BE2C (cell line): ENCODE measurements around the gene NLGN3.
A peak's percentile ranks its signal among the peaks of the same experiment; 100 is the strongest.

ENCODE experiments used
- DNase-seq: peaks from one replicate; pipeline ENCODE4 v3.0.0-alpha.2; 2020
- H3K27me3 ChIP-seq: fragments of 250-450 bp; sonication (Bioruptor Pico); 2 replicates; pipeline ENCODE4 v1.5.1; 2020; ENCODE audit warnings: mild to moderate bottlenecking
- H3K36me3 ChIP-seq: fragments of 250-450 bp; sonication (Bioruptor Pico); 2 replicates; pipeline ENCODE4 v1.5.1; 2020; ENCODE audit warnings: mild to moderate bottlenecking
- H3K4me1 ChIP-seq: fragments of 250-450 bp; sonication (Bioruptor Pico); 2 replicates; pipeline ENCODE4 v1.5.1; 2020
- H3K4me3 ChIP-seq: 2 replicates; pipeline ENCODE4 v1.5.1; 2011; ENCODE audit warnings: low read depth, low read length
- H3K9me3 ChIP-seq: fragments of 250-450 bp; sonication (Bioruptor Pico); 2 replicates; pipeline ENCODE4 v1.5.1; 2020
- TF ChIP-seq, protein P1 (sequence below): IDR thresholded peaks from 2 replicates; pipeline ENCODE4 v1.5.1; 2012; ENCODE audit warnings: mild to moderate bottlenecking, low read depth, low read length

The NLGN3 gene

DNA sequence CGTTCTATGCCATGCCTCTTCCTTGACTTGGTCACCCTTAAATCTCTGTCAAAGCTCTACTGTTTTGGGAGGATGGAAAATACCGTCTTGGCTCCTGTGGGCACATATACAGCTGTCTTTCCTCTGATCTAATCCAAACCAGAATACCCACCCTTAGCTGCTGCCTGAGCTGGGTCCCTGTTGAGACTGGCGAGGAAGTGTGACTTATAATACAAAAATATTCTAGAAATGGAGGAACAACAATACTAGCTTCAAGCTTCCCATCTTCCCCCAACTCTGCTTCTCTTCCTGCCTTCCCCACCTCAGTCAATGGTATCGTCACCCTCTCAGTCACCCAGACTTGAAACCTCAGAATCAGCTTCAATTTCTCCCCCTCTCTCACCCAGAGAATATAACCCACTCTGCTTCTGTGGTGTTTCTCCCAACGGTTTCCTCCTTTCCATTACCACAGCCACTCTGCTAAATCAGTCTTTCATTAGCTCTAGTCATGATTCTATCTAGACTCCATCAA is 32.7 kb upstream of the NLGN3 start:
- H3K4me1 ChIP-seq, result peaks cover 8% of the 10 kb centered on the region
- TF ChIP-seq, protein P1, sequence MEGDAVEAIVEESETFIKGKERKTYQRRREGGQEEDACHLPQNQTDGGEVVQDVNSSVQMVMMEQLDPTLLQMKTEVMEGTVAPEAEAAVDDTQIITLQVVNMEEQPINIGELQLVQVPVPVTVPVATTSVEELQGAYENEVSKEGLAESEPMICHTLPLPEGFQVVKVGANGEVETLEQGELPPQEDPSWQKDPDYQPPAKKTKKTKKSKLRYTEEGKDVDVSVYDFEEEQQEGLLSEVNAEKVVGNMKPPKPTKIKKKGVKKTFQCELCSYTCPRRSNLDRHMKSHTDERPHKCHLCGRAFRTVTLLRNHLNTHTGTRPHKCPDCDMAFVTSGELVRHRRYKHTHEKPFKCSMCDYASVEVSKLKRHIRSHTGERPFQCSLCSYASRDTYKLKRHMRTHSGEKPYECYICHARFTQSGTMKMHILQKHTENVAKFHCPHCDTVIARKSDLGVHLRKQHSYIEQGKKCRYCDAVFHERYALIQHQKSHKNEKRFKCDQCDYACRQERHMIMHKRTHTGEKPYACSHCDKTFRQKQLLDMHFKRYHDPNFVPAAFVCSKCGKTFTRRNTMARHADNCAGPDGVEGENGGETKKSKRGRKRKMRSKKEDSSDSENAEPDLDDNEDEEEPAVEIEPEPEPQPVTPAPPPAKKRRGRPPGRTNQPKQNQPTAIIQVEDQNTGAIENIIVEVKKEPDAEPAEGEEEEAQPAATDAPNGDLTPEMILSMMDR, result no peak
- H3K27me3 ChIP-seq, result no peaks in the 10 kb centered on the region
- H3K4me3 ChIP-seq, result no peak overlapping the region
- no peaks in the 10 kb centered on the region for H3K9me3 ChIP-seq
- H3K36me3 ChIP-seq, result no peaks in the 10 kb centered on the region
- DNase-seq, result no peak

DNA sequence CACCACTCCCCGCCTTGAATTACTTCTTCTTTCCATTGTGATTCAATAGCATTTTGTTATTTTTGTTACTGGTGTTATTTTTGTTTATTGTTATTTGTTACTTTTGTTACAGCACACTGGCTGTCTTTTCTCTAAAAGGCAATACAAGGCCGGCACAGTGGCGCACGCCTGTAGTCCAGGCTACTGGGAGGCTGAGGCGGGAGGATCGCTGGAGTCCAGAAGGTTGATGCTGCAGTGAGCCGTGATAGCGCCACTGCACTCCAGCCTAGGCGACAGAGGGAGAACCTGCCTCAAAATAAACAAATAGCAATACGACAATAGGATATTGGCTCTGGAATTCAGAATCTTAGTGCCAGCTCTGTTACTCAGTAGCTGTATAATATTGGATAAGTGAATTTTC is 27.3 kb upstream of the NLGN3 start:
- Histone ChIP-seq H3K9me3 (no peaks in the 10 kb centered on the region), H3K27me3 (no peaks in the 10 kb centered on the region), H3K36me3 (peaks cover 9% of the 10 kb centered on the region), H3K4me3 (no peak overlapping the region; the same call in 1 of the 2 replicates), H3K4me1 (no peaks in the 10 kb centered on the region)
- DNase-seq, result no peak
- TF ChIP-seq, protein P1, result no peak

DNA sequence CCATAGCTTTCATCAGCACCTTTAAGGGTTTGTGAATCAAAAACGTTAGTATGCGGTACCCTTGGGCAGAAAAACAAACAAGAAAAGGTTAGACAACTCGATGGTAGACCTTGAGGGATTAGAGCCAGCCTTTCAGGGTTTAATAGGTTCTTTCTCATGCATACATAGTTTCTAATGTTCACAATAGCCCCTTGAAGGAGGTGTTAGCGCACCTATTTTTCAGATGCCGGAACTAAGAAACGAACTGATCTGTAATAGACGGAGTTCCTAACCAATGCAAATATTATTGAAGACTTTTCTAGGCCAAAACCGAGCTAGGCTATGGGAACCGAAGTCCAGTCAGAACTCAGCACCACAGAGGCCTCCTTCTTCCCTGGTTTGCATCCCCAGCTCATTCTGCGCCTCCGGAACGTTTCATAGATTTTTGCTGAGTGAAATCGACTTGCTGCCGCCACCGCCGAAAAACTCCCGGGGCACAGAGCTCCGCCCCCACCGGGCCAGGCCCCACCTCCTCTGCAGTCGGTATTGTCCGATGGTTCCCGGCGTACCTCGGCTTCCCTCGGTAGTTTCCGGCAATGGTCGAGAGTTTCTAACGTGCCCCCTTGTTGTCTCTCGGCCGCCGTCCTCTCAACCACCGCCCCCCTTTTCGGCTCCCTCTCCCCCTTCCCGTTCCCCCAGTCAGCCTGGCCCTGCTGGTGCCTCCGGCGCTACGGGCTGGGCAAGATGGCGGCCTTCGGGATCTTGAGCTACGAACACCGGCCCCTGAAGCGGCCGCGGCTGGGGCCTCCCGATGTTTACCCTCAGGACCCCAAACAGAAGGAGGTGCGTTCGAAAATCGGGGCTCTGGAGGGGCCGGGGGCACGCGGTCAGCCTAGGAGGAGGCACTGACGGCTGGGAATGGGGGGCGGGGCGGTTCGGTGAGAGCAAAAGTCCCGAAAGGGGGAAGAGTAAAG is 26.3 kb upstream of the NLGN3 start, which contains the start of gene MED12:
Gene MED12, plus strand, starts transcription at position 565 of the 953 bp plus-strand sequence. Its CDS starts 159 bp downstream, at position 724.
- Histone ChIP-seq H3K36me3 (peaks cover 14% of the 10 kb centered on the region), H3K9me3 (no peaks in the 10 kb centered on the region), H3K4me1 (no peaks in the 10 kb centered on the region), H3K27me3 (no peaks in the 10 kb centered on the region), H3K4me3 (peak within 1 kb of the TSS; percentile 67)
- peak; percentile 77 for DNase-seq
- TF ChIP-seq, protein P1, result no peak

DNA sequence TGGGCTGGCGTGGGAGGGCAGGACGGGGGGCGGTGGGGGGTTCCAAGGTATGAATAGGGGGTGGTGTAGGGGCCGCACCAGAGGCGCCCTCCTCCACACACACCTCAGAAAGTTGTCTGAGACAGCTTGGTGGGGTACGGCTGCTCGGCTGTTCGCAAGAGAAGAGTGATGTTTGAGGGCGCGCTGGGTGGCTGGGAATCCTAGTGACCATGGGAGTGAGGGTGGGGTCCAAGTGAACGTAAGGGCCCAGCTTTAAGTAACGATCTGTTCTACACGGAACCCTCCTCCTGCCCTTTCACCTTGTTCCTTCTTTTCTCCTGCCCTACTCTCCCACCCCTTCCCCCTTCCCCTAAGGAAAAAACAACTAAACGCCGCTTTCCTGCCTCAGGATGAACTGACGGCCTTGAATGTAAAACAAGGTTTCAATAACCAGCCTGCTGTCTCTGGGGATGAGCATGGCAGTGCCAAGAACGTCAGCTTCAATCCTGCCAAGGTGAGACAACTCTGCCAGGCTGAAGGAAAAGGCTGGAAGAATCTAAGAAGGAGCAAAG is 25.6 kb upstream of the NLGN3 start:
- TF ChIP-seq, protein P1, result no peak

DNA sequence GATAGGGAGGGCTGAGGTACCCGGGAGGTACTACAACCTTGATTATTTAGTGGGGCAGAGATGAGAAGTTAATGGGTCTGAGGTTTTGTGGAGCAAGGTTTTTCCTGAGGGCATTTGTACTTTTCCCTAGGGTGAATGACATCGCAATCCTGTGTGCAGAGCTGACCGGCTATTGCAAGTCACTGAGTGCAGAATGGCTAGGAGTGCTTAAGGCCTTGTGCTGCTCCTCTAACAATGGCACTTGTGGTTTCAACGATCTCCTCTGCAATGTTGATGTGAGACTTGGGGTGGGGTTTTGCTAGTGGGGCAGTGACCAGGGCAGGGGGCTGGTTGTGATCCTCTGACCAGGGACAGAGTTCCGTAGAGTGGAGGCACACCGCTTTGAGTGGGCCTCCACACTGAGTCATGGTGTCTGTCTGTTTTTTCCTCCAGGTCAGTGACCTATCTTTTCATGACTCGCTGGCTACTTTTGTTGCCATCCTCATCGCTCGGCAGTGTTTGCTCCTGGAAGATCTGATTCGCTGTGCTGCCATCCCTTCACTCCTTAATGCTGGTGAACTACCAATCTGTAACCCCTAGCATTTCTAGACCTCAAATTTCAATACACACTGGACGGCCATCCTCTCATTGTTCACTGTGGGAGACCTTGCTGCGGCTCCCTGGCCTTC is 16.3 kb upstream of the NLGN3 start:
- TF ChIP-seq, protein P1, result no peak
- Histone ChIP-seq H3K36me3 (peaks cover 34% of the 10 kb centered on the region), H3K27me3 (no peaks in the 10 kb centered on the region), H3K4me1 (no peaks in the 10 kb centered on the region; the same call in 1 of the 2 replicates), H3K9me3 (no peaks in the 10 kb centered on the region), H3K4me3 (no peak overlapping the region)
- DNase-seq, result no peak

More for the DNA sequence above, 25.6 kb upstream of the NLGN3 start:
- Histone ChIP-seq H3K36me3 (peaks cover 14% of the 10 kb centered on the region), H3K9me3 (no peaks in the 10 kb centered on the region), H3K4me1 (no peaks in the 10 kb centered on the region), H3K27me3 (no peaks in the 10 kb centered on the region), H3K4me3 (peak overlapping the region; percentile 67)
- no peak for DNase-seq
